HUES48 (cell line): ENCODE measurements around the gene TNNT2.

Source experiments
- H3K27ac ChIP-seq: one replicate; pipeline ENCODE4 v1.7.0; 2013; ENCODE audit warnings: low read depth, low read length, inconsistent platforms
- H3K27me3 ChIP-seq: 2 replicates; pipeline ENCODE4 v1.6.1; 2013; ENCODE audit warnings: mild to moderate bottlenecking, low read length; ENCODE audit not compliant: control insufficient read depth, insufficient read depth
- H3K36me3 ChIP-seq: 2 replicates; pipeline ENCODE4 v1.6.1; 2013; ENCODE audit warnings: low read length; ENCODE audit not compliant: control insufficient read depth, insufficient read depth
- H3K4me1 ChIP-seq: 2 replicates; pipeline ENCODE4 v1.6.1; 2013; ENCODE audit warnings: mild to moderate bottlenecking, low read length; ENCODE audit not compliant: control insufficient read depth, insufficient read depth
- H3K4me3 ChIP-seq: 2 replicates; pipeline ENCODE4 v1.5.1; 2013; ENCODE audit warnings: mild to moderate bottlenecking, low read depth, low read length
- H3K9ac ChIP-seq: 2 replicates; pipeline ENCODE4 v1.6.1; 2013; ENCODE audit warnings: mild to moderate bottlenecking, low read depth, low read length, moderate library complexity
- H3K9me3 ChIP-seq: 2 replicates; pipeline ENCODE4 v1.6.1; 2013; ENCODE audit warnings: low read length; ENCODE audit not compliant: control insufficient read depth, insufficient read depth

TNNT2 gene

DNA sequence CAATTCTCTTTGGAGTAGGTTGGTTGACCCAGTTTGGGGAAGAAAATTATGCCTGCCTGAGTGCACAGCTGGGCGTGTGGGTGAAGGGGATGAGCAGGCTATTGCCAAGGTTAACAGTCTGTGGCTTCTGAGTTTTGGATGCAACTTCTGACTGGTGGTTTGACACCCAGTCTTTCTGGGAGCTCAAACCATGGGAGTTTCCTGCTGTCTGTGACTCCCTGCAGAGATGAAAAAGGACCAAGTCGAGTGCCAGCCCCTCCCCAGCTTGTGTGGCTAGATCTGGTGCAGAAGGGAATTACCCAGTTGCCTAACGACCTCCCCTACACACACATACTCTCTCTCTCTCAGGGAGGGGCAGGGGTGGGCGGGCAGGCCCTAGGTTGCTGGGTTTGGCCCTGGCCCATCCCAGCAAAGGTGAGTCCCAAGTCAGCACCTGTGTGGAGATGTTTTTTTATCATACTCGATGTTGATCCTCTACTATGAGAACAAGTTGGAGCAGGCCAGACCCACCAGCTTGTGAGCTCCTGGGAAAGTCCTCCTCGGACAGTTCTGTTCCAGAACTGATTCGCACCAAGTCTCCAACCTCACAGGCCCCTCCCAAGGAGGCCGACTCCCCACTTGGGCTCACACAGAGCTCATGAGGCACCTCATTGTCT lies 66.0 kb downstream of the TNNT2 start:
- no peaks in the 10 kb centered on the region for H3K4me1 ChIP-seq
- H3K36me3 ChIP-seq, result no peaks in the 10 kb centered on the region
- no peak overlapping the region for H3K27ac ChIP-seq
- H3K4me3 ChIP-seq, result no peak overlapping the region
- H3K27me3 ChIP-seq, result peaks cover 15% of the 10 kb centered on the region
- no peaks in the 10 kb centered on the region for H3K9me3 ChIP-seq
- H3K9ac ChIP-seq, result no peak overlapping the region

DNA sequence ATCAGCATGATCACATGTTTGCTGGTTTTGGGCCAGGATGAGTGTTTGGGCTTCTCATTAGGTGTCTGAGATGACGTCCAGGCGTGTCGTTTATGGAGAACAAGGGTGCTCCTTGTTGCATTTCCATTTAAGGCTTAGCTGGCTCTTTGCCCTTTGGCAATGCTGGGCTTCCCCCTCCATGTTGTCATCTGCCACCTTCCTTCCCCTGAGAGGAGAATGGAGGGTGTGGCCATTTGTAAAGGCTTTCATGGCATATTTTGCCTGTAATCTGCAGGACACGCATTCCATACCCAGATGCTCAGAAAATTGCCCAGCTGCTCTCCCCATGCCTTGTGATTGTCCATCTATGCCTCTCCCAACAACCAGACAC lies 66.5 kb downstream of the TNNT2 start:
- H3K4me3 ChIP-seq, result no peak overlapping the region
- no peak overlapping the region for H3K27ac ChIP-seq
- H3K36me3 ChIP-seq, result no peaks in the 10 kb centered on the region
- no peaks in the 10 kb centered on the region for H3K9me3 ChIP-seq
- H3K4me1 ChIP-seq, result no peaks in the 10 kb centered on the region
- H3K27me3 ChIP-seq, result peaks cover 15% of the 10 kb centered on the region
- H3K9ac ChIP-seq, result no peak overlapping the region

DNA sequence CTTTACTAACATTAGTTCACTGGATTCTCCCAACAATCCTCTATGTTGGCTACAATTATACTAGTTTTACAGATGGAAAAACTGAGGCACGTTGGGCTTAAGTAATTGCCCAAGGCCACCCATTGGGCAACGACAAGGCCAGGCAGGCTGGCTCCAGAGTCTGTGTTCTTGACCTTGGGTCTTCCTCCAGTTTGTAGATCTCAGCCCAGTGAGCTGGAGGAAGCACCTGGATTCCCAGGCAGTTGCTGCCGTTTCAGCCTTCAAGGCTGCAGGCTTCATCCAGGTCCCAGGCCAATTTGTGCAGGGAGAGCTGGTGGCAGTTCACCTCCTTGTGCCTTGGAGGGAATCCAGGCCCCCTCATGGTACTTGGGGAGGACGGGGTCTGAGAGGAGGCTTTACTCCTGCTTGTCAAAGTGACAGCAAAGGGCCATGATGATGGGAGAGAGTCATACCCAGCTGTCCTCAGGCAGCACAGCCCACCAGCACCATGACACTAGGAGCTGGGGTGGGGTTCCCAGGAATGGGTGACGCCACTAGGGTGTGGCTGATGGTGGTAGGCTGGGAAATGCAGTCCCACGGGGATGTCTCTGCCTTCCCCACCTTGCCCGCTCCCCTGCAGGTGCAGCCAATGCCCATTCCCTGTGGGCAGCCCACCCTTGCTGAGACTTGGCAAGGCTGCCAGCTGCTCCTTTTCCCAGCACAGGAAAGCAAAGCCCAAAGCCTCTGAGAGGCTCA lies 67.1 kb downstream of the TNNT2 start:
- H3K4me3 ChIP-seq, result no peak overlapping the region
- H3K36me3 ChIP-seq, result no peaks in the 10 kb centered on the region
- H3K9ac ChIP-seq, result no peak overlapping the region
- no peaks in the 10 kb centered on the region for H3K9me3 ChIP-seq
- peaks cover 15% of the 10 kb centered on the region for H3K27me3 ChIP-seq
- no peak overlapping the region for H3K27ac ChIP-seq
- H3K4me1 ChIP-seq, result no peaks in the 10 kb centered on the region

DNA sequence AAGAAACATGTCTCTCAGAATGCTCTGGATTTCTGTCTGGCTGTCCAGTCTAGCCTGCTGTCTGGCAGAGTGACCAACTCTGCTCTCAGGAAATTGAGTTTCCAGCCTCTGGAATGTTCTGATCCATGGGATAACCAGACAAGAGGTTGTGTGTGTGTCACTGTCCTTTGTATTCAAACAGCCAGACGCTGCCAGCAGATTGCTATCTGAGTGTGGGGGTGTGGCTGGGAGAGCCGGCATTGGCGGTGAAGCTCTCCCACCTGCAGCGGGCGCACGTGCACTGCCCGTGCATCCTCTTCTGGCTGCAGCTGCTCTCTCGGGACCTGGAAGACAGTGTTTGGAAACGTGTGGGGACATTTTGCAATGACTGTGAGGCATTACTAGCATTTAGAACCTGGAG lies 68.1 kb downstream of the TNNT2 start:
- Histone ChIP-seq H3K4me1 (no peaks in the 10 kb centered on the region), H3K36me3 (no peaks in the 10 kb centered on the region), H3K4me3 (no peak overlapping the region), H3K27me3 (peaks cover 15% of the 10 kb centered on the region), H3K9ac (no peak overlapping the region), H3K27ac (no peak overlapping the region), H3K9me3 (no peaks in the 10 kb centered on the region)
